ENCODE results near the gene MRPS15.

DNA sequence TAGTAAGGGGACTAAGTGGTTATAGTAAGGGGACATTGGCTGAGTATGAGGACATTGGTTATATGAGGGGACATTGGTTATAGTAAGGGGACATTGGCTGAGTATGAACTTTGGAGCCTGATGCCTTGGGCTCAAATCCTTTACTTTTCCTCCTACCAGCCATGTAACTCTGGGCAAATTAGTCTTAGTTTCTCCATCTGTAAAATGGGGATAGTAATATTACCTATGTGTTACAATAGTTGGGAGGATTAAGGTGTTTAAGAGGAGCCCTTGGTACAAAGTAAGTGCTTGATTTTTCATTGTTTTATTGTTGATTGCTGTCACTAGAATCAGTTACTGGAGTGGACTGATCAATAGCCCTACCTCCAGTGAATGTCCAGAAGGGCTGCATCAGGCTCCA, 16.7 kb downstream of the MRPS15 start:
- TF ChIP-seq, protein P1, sequence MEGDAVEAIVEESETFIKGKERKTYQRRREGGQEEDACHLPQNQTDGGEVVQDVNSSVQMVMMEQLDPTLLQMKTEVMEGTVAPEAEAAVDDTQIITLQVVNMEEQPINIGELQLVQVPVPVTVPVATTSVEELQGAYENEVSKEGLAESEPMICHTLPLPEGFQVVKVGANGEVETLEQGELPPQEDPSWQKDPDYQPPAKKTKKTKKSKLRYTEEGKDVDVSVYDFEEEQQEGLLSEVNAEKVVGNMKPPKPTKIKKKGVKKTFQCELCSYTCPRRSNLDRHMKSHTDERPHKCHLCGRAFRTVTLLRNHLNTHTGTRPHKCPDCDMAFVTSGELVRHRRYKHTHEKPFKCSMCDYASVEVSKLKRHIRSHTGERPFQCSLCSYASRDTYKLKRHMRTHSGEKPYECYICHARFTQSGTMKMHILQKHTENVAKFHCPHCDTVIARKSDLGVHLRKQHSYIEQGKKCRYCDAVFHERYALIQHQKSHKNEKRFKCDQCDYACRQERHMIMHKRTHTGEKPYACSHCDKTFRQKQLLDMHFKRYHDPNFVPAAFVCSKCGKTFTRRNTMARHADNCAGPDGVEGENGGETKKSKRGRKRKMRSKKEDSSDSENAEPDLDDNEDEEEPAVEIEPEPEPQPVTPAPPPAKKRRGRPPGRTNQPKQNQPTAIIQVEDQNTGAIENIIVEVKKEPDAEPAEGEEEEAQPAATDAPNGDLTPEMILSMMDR (IDR thresholded peaks at IDR 0.05; ENCODE audit: low read depth, low read length), result no peak
- TF ChIP-seq EZH2phosphoT487 (IDR thresholded peaks at IDR 0.05; ENCODE audit: low read depth), result no peak
